ENCODE measurements around the gene CREB3L2.

CREB3L2 gene

DNA sequence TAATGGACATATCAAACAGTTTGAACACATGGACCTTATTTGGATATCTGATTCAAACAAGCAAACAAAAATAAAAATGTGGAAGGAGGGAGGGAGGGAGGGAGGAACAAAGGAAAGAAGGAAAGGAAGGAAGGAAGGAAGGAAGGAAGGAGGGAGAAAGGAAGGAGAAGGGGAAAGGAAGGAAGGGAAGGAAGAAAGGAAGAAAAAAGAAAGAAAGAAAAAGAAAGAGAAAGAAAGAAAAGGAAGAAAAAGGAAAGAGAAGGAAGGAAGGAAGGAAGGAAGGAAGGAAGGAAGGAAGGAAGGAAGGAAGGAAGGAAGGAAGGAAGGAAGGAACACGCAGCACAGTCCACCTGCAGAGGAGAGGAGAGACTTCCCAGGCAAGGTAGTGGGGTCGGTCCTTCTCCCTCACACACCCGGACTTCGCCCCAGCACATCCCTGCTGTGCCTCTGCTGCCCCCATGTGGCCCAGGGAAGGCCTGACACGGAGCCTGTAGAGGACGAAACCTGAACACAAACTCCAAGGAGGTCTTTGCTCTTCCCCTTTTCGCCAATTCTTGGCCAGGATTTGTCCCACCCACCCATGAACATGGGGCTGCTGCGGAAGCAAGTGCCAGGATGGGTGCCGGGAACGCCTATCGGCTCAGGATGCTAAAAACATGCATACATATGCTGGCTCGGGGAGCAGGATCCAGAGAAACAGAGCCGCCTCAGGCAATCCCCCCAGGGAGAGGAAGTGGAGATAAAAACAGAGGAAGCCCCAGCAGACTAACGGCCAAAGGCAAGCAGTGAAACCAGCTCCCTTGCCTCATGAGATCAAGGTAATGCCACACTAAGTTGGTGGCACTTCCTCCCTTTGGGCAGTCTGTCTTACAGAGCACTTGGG is 102.8 kb downstream of the CREB3L2 start:
- peak; percentile 76 for DNase-seq (ENCODE audit: low spot score)

DNA sequence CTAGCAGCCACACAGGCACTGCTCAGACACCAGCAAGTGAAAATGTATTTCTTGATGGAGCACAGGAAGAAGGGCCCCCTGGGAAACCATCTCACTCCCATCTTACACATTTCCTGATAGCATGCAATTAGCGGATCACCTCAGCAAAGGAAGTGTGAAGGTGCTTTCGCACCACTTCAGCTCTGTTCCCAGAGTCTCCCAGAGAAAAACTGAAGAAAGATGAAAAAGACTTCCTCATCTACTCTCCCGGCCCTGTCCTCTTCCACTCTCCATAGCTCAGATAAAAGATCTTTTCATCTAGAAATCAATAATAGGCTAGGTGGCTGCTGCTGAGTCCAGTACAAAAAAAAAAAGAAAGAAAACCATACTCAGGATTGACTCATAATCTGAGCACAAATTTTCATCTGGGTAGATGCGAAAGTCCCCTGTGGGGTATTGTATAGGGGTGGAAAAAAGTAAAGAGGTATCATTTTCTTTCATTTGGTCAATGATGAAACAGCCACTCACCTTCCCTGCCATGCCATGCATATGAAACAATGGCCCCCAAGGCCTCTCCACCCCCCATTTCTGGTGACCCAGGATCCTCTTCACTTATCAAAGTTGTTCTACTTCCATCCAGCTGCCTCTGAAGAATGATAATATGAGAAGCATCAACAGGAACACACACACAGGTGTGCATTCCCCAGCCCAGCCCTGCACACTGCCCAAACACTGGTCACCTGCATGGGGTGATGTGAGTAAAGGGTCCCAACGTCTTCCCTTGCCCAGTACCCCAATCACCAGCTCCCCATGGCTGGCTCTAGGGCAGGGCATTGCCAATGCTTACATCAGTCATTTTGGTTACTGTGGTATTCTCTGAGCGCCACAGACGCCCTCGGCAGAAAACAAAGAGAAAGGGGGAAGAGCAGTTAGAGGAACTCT is 106.3 kb downstream of the CREB3L2 start:
- no peak for DNase-seq (ENCODE audit: low spot score)

DNA sequence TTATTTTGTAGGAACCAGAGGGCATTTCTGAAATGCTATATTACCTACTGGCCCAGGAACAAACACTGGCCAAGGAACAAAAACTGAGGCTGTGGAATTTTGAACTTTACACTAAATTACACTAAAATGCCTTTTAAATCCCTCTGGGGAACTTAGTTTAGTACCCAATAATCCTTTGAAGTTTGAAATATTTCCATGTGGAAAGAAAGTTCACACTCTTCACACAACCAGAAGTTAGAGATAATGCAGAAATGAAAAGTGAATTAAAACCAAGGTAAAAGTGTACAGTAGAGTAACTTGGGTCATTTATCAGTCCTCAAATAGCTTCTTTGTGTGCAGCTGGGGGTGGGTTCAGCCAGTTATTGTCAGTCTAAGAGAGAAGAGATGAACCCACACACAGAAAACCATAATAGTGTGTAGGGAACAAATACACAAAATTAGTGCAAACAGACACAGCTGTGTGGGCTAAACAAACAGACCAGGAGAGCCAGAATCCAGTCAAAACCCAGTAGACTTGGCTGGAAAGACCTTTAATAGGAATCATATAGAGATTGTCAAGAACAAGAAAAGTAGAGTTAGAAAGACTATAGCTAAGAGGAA is 108.6 kb downstream of the CREB3L2 start:
- DNase-seq (ENCODE audit: low spot score), result no peak

DNA sequence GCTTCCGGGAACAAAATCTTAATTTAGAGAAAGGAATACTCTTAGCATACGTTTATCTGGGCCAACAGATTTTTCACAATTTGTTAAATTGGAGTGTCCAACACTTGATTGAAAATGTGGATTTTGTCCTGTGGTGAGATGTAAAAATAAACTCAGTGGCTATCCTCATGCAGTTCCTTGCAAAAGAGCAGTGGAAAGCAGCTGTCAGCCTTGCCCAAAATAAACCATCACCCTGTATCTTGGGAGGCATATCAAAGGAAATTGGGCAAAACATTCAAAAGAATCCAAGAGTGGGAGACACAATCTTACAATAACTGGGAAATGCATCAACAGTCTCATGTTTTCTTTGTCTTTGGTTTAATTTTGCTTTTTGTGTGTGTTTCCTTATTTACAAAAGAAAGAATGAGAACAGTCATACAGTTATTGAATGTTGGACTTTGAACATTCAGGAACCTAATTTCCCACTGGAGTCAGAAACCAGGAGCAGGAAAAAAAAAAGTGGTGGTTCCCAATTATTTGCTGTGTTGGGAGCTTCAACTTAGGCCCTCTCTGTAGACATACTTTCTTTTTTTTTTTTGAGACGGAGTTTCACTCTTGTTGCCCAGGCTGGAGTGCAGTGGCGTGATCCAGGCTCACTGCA is 110.8 kb downstream of the CREB3L2 start:
- no peak for DNase-seq (ENCODE audit: low spot score)

DNA sequence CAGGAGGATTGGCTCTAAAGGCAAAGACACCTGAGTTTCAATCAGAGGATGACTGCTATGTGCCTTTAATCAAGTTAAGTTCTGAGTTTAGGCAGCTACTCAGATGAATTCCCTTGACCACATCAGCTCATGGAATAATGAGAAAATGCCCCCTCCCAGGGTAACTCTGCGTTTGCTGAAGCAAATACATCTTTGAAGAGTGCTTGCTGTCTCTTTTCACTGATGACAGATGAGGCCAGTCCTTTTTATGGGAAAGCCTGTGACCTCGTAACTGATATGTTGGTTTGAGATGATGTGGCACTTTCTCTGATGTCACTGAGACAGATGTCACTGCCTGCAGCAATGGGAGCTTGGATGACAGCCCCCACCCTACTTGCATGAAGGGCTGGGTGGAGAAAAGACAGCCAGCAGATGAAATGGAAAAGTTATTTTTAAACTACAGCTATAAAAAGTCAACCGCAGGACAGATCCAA is 111.4 kb downstream of the CREB3L2 start:
- DNase-seq (ENCODE audit: low spot score), result no peak

DNA sequence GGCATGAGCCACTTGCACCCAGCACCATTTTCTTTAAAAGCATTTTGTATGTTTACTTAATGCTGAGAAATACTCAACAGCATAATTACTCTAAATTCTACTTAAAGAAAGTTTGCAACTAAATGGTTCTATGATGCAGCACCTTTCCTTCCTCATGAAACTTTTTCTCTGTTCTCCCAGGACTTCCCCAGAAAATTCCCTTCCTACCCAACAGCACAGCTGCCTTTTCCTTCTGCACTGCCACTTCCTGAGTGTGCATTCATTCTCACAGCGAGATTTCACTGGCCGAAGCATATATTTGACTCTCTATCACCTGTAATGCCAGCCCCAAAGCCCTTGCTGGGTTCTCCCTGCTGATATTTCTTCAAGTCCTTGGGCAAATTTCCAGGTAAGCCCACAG is 113.6 kb downstream of the CREB3L2 start:
- DNase-seq (ENCODE audit: low spot score), result no peak

DNA sequence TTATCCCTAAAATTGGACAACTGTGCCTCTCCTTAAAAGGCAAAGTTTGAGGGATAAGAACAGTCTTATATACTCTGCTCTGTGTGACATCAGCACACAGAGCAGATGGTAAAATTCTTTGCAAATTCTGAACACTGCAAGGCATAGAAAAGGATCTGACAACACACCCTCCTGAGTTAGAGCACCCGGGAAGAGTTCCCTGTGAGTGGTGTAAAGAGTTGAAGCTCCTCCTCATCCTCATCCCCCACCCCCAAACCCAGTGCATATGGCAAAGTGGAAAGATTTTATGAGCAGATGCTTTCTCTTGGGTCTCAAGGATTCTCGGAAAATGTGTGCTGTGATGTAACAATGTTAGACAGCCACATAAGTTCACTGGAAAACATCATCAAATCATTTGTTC is 115.1 kb downstream of the CREB3L2 start:
- no peak for DNase-seq (ENCODE audit: low spot score)

DNA sequence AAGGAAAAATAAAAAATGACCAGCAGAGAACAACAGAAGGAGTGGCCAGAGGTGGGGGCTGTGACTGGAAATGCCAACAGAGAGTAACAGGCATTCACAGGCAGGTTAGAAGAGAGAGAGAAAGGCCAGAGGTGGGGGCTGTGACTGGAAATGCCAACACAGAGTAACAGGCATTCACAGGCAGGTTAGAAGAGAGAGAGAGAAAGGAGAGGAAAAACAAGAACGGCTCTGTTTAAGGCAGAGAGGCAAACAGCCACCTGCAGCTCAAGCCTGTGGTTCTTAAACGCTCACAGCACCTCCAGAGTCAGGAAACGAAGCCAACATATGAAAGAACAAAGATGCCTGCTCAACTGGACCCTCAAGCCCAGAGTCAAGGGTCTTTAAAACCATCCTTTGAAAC is 115.6 kb downstream of the CREB3L2 start:
- no peak for DNase-seq (ENCODE audit: low spot score)

DNA sequence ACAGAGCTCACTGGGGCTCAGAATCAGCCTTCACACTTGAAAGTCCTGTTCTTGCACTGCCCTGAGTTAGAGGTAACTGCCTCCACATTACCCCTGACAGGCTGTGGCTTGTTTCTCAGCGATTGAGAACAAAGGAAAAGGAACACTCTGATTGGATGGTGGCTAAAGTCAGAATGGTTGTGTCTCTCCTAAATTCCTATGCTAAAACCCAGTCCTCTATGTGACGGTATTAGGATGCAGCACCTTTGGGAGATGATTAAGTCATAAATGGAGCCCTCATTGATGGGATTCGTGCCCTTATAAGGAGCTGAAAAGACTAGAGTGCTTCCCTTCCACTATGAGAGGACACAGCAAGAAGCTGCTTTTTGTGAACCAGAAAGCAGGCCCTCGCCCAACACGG is 116.2 kb downstream of the CREB3L2 start:
- no peak for DNase-seq (ENCODE audit: low spot score)

DNA sequence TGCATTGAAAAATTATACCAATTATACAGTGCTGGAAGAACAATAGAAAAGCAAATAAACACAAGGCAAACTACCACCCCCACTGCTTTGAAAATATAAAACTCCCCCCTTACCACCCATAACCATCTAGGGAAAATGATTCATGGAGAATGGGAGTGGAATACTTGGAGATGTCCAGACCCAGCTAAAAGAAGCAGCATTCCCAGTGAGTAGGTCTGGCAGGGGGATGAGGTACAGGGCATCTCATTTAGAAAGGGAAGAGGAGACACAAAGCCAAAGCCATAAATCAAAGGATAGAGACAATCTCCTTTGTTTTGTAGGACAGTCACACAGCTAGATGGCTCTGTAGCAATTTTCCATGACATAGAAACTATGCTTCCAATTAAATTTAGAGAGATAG is 119.1 kb downstream of the CREB3L2 start:
- no peak for DNase-seq (ENCODE audit: low spot score)

DNA sequence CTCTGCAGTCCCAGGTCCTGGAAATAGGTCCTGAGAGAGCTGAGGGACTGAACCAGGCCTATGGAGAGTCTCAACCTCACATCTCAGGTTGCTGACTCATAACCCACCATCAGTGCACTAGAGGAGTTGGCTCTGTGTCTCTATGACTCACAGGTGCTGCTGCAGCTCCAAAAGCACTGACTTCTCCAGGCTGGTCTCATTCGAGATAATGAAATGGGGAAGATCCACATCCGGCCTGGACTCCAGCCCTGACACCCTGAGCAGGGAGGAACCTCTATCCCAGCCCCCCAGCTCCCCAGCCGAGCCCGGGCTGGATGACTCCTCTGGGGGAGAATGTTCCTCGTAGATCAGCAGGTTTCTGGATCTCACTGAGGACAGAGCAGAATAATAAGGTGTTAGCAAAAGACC is 119.6 kb downstream of the CREB3L2 start:
- no peak for DNase-seq (ENCODE audit: low spot score)

DNA sequence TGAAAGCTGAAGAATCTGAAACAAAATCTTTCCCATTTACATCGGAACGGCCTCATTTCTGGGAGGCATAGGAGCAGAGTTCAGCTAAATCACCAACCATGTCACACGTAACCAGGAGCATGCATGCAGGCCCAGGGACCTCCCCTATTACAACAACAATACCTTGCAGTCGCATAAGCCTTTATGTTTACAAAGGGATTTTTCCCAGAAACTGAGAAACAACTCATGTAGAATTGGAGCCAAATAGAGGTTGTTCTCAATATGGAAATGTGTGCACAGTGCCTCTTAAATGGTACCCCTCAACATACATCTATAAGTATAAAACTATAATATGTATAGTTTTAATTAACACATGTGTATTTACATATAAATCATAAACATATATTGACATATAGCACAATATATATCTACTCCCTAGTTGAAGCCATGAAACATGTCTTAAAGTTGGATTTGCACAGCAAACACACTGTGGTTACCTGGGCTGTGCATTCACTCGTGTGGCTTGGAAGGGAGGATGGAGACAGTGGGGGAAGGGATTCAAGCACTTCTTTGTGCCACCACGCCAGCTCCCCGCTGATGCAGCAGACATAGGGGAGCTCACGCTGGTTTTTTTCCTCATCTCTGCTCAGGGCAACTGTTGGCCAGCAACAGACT is 120.2 kb downstream of the CREB3L2 start:
- DNase-seq (ENCODE audit: low spot score), result no peak

DNA sequence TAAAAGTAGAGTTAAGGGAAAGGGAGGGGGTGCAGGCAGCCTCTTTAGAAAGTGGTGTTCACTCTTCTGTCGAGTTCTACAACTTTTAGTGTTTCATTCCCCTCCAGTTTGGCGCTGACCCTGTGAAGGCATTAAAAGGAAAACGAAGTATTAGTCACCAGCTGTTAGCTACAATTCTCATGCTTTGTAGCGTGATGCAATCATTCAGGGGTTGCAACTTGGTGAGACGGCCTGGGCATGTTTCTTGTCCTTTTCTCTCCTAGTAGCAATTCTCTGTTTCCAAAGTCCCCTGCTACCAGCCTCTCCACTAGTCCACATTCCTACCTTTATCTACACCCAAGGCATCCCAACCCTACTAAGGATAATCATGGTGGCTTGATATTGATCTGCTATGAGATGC is 121.5 kb downstream of the CREB3L2 start:
- no peak for DNase-seq (ENCODE audit: low spot score)

DNA sequence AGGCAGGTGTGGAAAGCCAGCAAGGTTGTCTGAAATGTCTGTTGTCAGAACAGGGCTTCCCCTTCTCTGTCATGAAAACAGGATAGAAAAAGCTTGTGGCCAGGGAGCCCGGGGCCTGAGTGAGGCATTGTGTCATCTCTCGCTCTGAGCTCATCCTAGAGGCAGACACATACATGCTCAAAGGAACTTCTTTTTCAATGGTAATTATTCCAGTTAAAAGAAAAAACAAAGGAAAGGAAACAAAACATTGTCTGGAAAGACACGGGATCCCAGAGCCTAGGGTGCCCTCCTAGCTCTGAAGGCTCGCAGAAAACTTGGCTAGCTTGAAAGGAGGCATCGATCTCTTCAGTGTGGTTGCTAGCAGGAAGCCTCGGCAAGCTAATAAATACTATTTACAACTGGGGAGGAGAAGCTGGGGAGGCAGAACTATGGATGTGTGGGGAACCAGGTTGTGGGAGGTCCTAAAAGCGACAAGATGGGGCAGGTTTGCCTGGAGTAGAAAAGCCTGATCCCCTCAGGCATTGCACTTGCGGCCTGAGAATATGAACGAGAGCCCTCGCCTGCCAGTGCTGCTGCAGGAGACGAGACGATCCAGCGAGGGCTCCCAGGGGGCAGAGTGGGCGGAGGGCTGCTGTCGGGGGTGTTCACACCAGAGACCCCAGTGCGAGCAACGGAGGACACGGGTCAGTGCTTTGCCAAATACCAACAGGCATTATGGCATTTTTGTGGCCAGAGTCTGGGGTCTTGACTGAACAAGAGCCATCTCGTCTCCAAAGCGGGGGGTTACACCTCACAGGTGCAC is 122.3 kb downstream of the CREB3L2 start:
- DNase-seq (ENCODE audit: low spot score), result no peak

DNA sequence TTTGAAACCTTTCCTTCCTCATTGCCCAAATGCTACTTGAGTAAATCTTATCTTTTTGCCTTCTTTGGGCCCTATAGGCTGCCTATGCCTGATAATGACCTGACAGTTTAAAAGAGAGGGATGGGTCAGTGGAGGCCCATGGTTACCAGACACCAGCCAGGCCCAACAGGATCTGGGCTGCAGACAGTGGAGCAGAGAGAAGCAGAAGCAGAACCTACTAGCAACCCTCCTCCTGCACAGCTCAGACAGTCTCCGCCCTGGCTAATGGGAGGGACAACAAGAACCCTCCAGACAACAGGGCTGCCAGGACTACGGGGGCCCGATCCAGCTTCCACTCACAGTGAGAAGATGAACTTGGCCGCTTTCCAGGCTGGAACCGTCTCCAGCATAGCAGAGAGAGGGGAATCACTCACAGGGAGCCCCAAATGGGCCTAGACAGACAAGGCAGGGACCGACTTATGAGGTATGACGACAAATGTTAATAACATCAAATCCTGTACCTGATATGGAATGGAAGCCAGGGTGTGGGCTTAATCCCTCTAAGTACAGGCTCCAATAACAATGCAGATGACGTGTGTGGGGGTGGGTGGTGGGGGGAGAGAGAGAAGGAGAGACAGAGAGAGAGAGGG is 123.4 kb downstream of the CREB3L2 start:
- peak; percentile 34 for DNase-seq (ENCODE audit: low spot score)

DNA sequence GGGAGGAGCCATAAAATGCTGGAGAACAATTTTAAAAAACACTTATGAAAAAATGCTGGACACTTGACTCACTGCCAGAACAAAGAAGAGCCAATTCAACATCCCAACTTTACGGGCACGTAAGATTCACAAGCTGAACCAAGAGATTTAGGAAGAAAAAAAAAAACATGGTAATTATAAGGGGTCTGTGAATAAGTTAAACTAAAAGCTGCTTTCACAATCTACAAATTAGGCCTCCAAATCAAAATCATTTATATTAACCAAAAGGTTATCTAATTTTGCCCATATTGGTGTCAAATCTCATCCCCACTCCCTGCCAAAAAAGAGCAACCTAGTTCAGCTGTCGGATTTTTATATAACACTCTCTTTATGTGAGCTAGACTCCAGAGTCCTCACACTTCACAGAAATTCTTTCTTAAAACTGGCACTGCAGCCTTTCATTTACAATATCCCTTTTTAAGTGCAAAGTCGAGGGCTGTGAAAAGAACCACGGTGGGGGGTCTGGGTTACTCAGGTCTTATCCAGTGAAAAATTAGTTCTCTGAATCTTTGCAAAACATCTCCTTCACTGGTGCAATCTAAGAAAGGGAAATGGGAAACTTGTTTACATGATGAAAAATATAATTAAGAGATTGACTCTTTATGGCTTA is 124.7 kb downstream of the CREB3L2 start:
- DNase-seq (ENCODE audit: low spot score), result no peak

DNA sequence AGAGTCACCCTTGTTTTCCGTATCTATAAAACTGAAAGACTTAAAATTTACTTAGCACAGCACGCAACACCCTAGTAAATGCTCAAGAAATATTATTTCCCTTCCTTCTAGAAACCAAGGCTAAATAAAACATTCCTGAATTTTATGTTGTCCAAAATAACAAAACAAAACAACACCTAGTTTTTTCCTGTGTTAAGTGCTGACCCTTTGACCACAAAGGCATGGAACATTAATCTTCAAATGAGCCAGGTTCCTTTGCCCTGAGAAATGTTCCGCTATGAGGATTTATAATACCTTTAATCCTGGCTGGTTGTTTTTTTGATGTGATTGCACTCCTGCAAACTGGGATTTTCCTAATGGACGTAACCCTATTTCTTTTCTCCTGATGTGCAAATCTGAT is 126.1 kb downstream of the CREB3L2 start:
- no peak for DNase-seq (ENCODE audit: low spot score)

DNA sequence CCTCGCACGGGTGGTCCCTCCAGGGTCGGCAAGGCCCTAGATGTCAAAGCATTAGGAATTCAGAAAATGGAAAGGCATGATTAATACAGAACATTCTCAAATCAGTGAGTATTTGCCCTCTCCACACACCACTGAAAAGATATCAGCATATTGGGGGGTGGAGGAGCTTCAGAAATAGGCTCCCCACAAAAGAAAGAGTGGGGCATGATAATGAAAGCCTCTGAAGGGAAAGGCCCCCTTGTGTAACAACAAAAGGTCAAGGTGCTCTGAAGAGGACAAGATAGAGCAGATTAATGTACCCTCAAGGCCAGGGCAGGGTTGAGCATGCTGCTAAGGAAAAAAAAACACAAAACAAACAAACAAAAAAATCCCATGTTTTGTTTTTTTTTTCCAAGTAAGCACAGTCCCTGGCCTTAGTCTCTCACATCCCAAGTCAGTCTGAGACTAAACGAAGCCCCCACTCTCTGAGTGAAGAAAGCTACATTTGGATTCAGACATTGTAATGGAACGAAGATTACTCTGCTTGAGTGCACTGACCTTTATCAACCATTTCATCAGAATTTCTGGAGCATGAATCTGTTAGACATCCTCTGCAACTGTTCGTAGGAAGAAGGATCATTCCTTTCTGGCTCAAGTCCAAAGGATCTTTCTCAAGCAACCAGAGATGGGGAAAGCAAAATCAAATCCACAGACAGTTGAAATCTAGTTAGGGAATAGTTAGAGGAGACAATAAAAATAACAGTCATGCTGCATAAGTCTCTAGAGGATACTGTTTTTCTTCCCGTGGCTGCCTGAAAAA is 127.7 kb downstream of the CREB3L2 start:
- DNase-seq (ENCODE audit: low spot score), result no peak

DNA sequence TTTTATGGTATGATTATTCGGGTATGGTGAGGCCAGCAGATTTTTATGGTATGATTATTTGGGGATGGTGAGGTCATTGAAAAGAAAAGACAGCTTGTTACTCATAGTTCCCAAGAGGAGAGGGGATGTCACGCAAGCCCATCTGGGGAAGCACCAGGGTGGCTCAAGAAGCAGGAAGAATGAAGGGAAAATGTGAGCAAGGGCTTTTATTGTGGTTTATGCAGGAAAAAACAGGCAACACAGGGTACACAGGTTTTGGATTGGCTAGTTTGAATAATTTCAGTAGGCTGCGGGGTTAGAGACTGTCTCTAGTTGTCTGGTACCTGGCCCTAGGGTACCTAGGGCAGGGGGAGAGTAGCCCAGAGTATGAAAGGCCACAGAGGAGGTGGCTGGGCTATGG is 128.4 kb downstream of the CREB3L2 start:
- no peak for DNase-seq (ENCODE audit: low spot score)

All from putamen (tissue), 1 donor.